ENCODE data around the gene CREB3L4.
"Not testable (repeated sequence)": the region's sequence is repeated elsewhere in the genome, so short reads cannot be mapped to it uniquely, and the experiment has no call there.

- TF ChIP-seq TAF1 (IDR thresholded peaks at IDR 0.05; ENCODE audit: borderline replicate concordance, low read depth, low read length); POLR2A (IDR thresholded peaks at IDR 0.05; ENCODE audit: low read depth, low read length): not testable (repeated sequence)
Observed at GRCh38 chr1:153981735-153982134, 14.0 kb downstream of the CREB3L4 start.
